ENCODE results near the gene CNN1. TPM values are rescaled to one million over a fixed set of nuclear protein-coding genes. Genes with fewer than 3 reads are reported as not detected.

Gene CNN1
- total and polyA plus RNA-seq, 2 of the 13 experiments (the other 11 are each of a cell fraction or from before 2014, with no cell fraction given): 0.70 to 1.1 TPM

DNA sequence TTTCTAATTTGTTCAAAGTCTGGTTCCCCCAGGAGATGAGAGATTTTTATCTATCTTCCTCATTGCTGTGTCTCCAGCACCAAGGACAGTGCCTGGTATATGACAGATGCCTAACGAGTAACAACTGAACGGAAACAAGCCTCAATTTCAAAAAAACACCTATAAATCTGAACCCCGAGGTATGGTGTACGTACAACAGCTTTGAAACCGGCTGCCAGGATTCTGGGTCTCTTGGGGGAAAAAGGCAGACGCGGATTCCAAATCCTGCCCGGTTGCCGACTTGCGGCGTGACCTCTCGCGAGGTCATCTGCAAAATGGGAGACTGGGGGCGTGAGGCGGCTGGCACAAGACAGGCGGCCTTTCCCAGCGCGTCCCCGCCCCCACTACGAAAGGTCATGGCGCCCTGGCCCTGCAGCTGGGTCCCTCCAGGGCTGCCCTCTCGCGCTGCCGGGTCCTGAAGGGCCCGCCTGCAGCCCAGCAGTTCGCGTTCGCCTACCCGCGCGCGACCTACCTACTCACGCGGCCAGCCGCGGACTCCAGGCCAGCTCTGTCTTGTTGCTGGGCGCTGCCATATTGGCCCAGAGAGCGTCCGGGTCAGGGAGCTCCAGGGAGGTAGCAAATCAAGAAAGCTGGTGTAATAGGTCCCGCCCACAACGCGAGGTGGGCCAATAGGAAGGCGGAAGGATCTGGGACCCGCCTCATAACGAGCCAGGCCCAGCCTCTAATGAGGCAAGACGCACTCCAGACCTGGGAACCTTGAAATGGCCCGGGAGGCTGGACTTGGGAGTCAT is 9.9 kb upstream of the CNN1 start, which contains the start of gene ECSIT (continued):
- TF ChIP-seq, protein P1, sequence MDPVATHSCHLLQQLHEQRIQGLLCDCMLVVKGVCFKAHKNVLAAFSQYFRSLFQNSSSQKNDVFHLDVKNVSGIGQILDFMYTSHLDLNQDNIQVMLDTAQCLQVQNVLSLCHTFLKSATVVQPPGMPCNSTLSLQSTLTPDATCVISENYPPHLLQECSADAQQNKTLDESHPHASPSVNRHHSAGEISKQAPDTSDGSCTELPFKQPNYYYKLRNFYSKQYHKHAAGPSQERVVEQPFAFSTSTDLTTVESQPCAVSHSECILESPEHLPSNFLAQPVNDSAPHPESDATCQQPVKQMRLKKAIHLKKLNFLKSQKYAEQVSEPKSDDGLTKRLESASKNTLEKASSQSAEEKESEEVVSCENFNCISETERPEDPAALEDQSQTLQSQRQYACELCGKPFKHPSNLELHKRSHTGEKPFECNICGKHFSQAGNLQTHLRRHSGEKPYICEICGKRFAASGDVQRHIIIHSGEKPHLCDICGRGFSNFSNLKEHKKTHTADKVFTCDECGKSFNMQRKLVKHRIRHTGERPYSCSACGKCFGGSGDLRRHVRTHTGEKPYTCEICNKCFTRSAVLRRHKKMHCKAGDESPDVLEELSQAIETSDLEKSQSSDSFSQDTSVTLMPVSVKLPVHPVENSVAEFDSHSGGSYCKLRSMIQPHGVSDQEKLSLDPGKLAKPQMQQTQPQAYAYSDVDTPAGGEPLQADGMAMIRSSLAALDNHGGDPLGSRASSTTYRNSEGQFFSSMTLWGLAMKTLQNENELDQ (CRISPR knock-in tag; IDR thresholded peaks at IDR 0.05; ENCODE audit: borderline replicate concordance): no peak
- TF ChIP-seq ZNF256 (CRISPR knock-in tag; conservative IDR thresholded peaks at IDR 0.05): no peak
- TF ChIP-seq, protein P2, sequence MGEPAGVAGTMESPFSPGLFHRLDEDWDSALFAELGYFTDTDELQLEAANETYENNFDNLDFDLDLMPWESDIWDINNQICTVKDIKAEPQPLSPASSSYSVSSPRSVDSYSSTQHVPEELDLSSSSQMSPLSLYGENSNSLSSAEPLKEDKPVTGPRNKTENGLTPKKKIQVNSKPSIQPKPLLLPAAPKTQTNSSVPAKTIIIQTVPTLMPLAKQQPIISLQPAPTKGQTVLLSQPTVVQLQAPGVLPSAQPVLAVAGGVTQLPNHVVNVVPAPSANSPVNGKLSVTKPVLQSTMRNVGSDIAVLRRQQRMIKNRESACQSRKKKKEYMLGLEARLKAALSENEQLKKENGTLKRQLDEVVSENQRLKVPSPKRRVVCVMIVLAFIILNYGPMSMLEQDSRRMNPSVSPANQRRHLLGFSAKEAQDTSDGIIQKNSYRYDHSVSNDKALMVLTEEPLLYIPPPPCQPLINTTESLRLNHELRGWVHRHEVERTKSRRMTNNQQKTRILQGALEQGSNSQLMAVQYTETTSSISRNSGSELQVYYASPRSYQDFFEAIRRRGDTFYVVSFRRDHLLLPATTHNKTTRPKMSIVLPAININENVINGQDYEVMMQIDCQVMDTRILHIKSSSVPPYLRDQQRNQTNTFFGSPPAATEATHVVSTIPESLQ (CRISPR knock-in tag; conservative IDR thresholded peaks at IDR 0.05): no peak
- TF ChIP-seq ZNF230 (CRISPR knock-in tag; IDR thresholded peaks at IDR 0.05): peak; percentile 53; the same call in 1 of the 2 replicates
- TF ChIP-seq ZEB1 (IDR thresholded peaks at IDR 0.05; ENCODE audit: insufficient replicate concordance, low read depth): no peak
- TF ChIP-seq, protein P3, sequence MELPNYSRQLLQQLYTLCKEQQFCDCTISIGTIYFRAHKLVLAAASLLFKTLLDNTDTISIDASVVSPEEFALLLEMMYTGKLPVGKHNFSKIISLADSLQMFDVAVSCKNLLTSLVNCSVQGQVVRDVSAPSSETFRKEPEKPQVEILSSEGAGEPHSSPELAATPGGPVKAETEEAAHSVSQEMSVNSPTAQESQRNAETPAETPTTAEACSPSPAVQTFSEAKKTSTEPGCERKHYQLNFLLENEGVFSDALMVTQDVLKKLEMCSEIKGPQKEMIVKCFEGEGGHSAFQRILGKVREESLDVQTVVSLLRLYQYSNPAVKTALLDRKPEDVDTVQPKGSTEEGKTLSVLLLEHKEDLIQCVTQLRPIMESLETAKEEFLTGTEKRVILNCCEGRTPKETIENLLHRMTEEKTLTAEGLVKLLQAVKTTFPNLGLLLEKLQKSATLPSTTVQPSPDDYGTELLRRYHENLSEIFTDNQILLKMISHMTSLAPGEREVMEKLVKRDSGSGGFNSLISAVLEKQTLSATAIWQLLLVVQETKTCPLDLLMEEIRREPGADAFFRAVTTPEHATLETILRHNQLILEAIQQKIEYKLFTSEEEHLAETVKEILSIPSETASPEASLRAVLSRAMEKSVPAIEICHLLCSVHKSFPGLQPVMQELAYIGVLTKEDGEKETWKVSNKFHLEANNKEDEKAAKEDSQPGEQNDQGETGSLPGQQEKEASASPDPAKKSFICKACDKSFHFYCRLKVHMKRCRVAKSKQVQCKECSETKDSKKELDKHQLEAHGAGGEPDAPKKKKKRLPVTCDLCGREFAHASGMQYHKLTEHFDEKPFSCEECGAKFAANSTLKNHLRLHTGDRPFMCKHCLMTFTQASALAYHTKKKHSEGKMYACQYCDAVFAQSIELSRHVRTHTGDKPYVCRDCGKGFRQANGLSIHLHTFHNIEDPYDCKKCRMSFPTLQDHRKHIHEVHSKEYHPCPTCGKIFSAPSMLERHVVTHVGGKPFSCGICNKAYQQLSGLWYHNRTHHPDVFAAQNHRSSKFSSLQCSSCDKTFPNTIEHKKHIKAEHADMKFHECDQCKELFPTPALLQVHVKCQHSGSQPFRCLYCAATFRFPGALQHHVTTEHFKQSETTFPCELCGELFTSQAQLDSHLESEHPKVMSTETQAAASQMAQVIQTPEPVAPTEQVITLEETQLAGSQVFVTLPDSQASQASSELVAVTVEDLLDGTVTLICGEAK (IDR thresholded peaks at IDR 0.05): no peak
- TF ChIP-seq, protein P3 (CRISPR knock-in tag; IDR thresholded peaks at IDR 0.05): peak; percentile 89
- TF ChIP-seq NFE2L2 (IDR thresholded peaks at IDR 0.05; ENCODE audit: low read length): no peak
- TF ChIP-seq ZNF615 (CRISPR knock-in tag; IDR thresholded peaks at IDR 0.05; ENCODE audit: borderline replicate concordance): 0 out of 2 replicates have a peak, but pooled peaks have one; percentile 60
- TF ChIP-seq KMT2A (CRISPR knock-in tag; IDR thresholded peaks at IDR 0.05): peak; percentile 20; the same call in 1 of the 2 replicates
- TF ChIP-seq ZNF782 (CRISPR knock-in tag; IDR thresholded peaks at IDR 0.05; ENCODE audit: borderline replicate concordance): peak; percentile 49; the same call in 1 of the 2 replicates
- TF ChIP-seq ZNF567 (CRISPR knock-in tag; IDR thresholded peaks at IDR 0.05; ENCODE audit: borderline replicate concordance): 0 out of 2 replicates have a peak, but pooled peaks have one; percentile 84
- TF ChIP-seq MIER2 (CRISPR knock-in tag; IDR thresholded peaks at IDR 0.05): peak; percentile 93
- peak; percentile 33; the same call in 1 of the 2 replicates for TF ChIP-seq ZNF563 (CRISPR knock-in tag; IDR thresholded peaks at IDR 0.05)

Measured in HepG2 (cell line).